Loucy (cell line): ENCODE data around the gene AGFG1.

Experiments
- EZH2phosphoT487 ChIP-seq: fragments of 200-600 bp; IDR thresholded peaks from 2 replicates; pipeline ENCODE4 v1.6.1; 2018; ENCODE audit warnings: antibody characterized with exemption, mild to moderate bottlenecking, moderate library complexity, borderline replicate concordance
- TF ChIP-seq, protein P1 (sequence below): fragments of 200-600 bp; sonication (generic); conservative IDR thresholded peaks from 2 replicates; pipeline ENCODE4 v1.5.1; 2014; ENCODE audit warnings: mild to moderate bottlenecking, antibody characterized with exemption, low read length

DNA sequence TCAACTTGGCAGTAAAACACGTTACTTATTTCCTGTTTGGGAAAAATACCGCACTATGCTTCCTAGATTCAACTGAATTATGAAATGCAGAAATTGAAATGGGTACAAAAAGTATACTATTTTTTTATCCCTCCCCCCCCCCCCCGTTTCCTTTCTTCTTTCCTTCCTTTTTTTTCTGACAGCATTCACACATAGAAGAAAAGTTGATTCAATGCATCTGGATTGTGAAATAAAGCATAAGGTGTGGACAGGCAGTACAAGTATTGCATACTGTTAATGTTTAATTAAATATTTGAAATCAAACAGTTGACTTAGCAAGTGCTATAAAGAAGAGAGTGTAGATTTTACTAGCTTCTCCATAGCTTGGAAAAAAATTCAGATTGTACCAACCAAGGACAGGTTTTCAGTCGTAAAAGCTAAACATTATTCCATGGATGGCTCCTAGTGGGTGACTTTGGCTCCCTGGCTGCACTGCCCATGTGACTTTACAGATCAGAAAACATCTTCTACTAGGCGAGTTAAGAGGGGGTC is 21.6 kb upstream of the AGFG1 start:
- TF ChIP-seq, protein P1, sequence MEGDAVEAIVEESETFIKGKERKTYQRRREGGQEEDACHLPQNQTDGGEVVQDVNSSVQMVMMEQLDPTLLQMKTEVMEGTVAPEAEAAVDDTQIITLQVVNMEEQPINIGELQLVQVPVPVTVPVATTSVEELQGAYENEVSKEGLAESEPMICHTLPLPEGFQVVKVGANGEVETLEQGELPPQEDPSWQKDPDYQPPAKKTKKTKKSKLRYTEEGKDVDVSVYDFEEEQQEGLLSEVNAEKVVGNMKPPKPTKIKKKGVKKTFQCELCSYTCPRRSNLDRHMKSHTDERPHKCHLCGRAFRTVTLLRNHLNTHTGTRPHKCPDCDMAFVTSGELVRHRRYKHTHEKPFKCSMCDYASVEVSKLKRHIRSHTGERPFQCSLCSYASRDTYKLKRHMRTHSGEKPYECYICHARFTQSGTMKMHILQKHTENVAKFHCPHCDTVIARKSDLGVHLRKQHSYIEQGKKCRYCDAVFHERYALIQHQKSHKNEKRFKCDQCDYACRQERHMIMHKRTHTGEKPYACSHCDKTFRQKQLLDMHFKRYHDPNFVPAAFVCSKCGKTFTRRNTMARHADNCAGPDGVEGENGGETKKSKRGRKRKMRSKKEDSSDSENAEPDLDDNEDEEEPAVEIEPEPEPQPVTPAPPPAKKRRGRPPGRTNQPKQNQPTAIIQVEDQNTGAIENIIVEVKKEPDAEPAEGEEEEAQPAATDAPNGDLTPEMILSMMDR, result no peak
- TF ChIP-seq EZH2phosphoT487, result no peak
